HG02678 (cell line): ENCODE measurements around the gene TMEM248.
A peak's percentile ranks its signal among the peaks of the same experiment; 100 is the strongest.
"Not testable (repeated sequence)": the region's sequence is repeated elsewhere in the genome, so short reads cannot be mapped to it uniquely, and the experiment has no call there.

ENCODE experiments used
- ATAC-seq: cut with Tn5 transposase; IDR thresholded peaks from one replicate; pipeline ENCODE4 v1.9.1; 2021; ENCODE audit warnings: mild to moderate bottlenecking, moderate library complexity; ENCODE audit not compliant: unreplicated experiment

TMEM248 gene

GRCh38 chr7:66948480-66949109, 27.6 kb downstream of the TMEM248 start:
- ATAC-seq, result no peak

- no peak for ATAC-seq
Measured at GRCh38 chr7:66950311-66950710, 29.3 kb downstream of the TMEM248 start.

DNA sequence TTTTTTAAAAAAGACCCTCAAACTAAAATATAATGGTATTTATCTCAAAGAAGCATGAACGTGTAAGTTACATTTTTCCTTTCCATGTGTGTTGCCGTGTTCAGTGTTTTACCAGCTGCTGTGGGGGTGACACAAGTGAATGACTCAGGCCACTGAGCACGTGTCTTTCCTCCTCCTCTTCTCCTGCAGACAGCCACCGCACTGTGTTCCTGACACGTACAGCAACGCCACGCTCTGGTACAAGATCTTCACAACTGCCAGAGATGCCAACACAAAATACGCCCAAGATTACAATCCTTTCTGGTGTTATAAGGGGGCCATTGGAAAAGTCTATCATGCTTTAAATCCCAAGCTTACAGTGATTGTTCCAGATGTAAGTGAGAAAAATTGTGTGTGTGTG, 29.7 kb downstream of the TMEM248 start:
- no peak for ATAC-seq

- no peak for ATAC-seq
Measured at GRCh38 chr7:66952343-66953043, 31.5 kb downstream of the TMEM248 start.

DNA sequence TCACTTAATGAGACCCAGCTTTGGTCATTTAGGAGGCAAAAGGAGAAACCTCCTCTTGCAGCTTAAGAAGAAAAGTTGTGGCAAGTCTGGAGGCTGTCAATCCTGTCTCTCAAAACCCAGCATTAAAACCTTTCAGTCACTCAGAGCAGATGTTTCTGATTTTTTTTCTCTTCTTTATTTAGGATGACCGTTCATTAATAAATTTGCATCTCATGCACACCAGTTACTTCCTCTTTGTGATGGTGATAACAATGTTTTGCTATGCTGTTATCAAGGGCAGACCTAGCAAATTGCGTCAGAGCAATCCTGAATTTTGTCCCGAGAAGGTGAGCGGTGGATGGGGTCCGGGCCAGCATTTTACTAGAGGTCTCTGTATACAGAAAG, 32.0 kb downstream of the TMEM248 start:
- no peak for ATAC-seq

DNA sequence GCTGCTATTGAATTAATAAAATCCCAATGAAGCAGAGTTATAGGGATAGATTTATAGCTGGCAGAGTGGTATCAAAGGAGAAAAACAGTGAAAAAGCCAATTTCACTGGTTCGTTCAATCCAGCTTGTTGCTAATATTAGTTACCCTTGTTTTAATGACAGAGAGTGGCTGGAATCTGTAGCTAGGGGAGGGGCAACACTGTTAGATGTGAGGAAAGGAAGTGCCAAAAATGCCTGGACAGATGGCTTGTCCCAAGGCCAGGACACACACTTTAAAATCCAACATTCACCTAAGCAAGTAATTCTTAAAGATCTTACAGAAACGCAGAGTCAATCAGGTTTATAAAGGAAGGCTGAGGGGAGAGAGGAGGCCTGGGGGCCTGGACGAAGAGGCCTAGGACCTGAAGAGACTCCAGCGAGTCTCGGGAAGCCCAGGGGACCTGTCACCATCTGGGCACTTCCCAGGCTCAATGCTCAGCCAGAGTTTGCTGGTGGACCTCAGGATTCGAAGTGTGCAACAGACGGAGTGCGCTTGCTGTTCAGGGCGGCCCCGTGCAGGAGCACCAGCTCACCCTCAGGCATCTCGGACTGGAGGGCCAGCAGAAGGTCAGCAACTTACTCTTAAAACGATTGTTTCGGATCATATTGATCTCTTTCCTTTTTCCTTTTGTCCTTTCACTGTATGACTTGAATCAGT, 36.7 kb downstream of the TMEM248 start:
- ATAC-seq, result no peak

DNA sequence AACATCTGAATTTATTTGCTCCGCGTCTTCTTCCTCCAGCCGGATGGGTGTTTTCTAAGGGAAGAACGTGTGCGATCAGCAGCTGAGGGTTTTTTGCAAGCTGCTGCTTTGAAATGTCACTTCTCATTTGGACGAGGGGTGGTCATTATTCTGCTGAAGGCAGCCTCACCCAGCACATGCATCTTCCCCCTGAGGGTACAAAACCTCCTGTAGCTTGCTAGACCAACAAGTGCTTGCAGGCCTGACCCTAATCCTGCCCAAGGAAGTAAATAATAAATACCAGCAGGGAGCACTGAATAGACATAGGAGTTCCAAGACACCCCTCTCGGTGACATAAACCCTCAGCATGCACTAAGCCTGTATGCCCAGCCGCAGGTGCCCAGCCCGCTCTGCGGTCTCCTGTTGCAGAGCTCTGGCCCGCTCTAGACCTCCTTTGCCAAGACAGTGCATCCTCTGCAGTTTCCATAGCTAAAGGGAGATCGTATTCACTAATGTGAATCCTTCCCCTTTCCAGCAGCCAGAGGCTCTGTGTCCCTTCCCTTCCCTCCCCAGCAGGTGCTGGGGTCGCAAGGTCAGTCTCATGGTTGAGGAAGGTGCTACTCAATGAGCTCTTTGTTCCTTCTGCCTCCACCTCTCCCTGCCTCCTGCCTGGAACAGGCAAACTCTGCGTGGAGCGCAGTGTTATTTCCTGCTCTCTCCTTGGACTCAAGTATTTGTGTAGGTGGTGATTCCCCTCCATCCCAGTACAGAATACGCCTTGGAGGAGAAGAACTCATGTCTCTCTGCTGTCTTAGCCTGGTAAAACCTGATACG, 37.7 kb downstream of the TMEM248 start:
- ATAC-seq, result no peak

GRCh38 chr7:66960192-66960591, 39.2 kb downstream of the TMEM248 start:
- no peak for ATAC-seq

- ATAC-seq, result no peak
Measured at GRCh38 chr7:66961096-66961495, 40.1 kb downstream of the TMEM248 start.

DNA sequence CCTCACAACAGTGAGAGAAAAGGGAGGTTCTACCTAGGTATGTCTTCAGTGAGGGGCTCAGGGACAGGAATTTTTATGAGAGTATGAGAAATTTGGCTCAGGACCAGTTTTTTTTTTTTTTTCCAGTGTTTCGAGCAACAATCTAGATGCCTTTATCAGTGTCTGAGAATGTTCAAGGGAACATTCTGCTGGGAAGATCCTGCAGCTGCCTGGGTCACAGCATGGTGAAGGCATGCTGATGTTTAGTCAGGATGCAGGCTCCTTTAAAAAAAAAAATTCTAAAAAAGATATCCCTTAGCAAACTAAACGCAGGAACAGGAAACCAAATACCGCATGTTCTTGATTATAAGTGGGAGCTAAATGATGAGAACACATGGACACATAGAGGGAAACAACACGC, 43.4 kb downstream of the TMEM248 start:
- ATAC-seq, result no peak

GRCh38 chr7:66967029-66967428, 46.0 kb downstream of the TMEM248 start:
- ATAC-seq, result no peak

DNA sequence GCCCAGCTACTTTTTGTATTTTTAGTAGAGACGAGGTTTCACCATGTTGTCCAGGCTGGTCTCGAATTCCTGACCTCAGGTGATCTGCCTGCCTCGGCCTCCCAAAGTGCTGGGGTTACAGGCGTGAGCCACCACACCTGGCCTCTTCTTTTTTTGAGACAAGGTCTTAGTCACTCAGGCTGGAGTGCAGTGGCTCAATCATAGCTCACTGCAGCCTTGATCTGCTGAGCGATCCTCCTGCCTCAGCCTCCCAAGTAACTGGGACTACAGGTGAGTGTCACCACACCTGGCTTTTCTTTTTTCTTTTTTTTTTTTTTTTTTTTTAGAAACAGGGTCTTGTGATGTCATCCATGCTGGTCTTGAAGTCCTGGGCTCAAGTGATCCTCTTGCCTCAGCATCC, 48.0 kb downstream of the TMEM248 start:
- not testable (repeated sequence) for ATAC-seq

- ATAC-seq, result no peak
Measured at GRCh38 chr7:66970310-66970709, 49.3 kb downstream of the TMEM248 start.

DNA sequence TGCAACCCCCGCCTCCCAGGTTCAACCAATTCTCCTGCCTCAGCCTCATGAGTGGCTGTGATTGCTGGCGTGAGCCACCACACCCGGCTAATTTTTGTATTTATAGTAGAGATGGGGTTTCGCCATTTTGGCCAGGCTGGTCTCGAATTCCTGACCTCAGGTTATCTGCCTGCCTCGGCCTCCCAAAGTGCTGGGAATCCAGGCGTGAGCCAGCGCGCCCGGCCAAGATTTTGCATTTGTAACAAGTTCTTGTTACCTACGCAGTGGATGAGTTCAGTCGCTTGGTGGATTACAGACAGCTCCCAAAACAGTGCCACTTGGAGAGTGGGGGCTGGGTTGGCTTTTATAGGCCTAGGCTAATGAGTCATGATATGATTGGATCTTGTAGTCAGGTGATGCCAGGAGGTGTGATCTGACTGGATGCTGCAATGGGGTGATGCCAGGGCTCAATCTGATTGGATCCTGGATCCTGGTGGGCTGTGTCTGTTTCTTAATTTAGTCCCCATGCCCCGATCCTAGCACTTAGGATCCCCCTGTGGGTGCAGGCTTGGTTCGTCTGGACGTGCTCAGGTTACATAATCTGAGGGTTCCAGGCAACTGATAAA, 54.1 kb downstream of the TMEM248 start:
- no peak for ATAC-seq

DNA sequence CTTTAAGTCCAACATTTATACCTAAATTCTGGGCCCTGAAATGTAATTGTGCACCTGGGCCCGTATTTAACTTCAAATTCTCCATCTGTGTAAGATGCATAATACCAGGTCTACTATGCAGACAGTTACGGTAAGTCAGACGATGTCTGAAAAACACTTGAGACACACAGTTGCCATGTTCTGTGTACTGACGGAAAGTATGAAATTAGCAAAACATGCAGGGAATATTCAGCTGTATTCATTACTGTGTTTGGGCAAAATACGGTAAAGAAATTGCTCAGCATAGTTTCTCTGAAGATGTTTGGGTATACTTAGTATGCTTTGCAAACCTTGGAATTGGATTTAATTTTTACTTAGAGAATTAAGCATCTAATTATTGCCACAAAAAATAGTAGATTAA, 57.3 kb downstream of the TMEM248 start:
- ATAC-seq, result not testable (repeated sequence)

DNA sequence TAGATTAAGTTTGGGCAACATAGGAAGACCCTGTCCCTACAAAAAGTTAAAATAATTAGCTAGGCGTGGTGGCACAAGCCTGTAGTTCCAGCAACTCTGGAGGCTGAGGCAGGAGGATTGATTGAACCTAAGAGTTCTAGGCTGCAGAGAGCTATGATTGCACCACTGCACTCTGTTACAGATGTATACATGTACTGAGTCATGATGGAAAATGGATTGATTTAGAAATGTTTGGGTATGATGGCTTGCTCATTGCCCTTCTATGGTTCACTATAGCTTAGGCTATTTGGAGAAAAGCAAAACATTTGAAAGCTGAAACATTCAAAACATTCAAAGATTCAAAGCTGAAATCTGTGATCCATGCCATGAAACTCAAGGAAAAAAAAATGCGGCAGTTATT, 58.0 kb downstream of the TMEM248 start:
- ATAC-seq, result not testable (repeated sequence)

- not testable (repeated sequence) for ATAC-seq
Measured at GRCh38 chr7:66980336-66980735, 59.3 kb downstream of the TMEM248 start.

DNA sequence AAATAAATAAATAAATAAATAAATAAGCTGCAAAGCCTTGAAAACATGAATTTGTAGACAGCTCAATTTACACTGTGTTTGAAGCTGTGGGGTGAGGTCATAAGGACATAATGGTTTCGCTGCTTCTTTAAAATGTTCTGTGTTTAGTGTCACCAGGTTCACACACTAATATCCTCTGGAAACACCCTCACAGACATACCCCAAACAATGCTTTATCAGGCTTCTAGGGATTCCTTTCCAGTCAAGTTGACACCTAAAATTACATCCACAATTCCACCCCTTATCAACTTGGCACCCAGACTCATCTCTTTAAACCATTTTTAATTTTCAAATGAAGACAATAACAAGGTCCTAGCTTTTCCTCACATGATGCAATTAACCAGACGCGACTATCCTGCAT, 68.5 kb downstream of the TMEM248 start:
- ATAC-seq, result not testable (repeated sequence)

- ATAC-seq, result not testable (repeated sequence)
Measured at GRCh38 chr7:66994051-66994450, 73.0 kb downstream of the TMEM248 start.

GRCh38 chr7:66994691-66995049, 73.6 kb downstream of the TMEM248 start:
- ATAC-seq, result peak; percentile 32
